GM12874 (cell line): ENCODE data around the gene RHOV.
A peak's percentile ranks its signal among the peaks of the same experiment; 100 is the strongest.

Experiments used
- CTCF ChIP-seq: IDR thresholded peaks from 2 replicates; pipeline ENCODE4 v1.5.1; 2011; ENCODE audit warnings: low read depth, mild to moderate bottlenecking, control low read depth, low read length, moderate library complexity; ENCODE audit not compliant: insufficient read depth

RHOV gene

GRCh38 chr15:40873694-40874561 lies at the start of gene RHOV:
Gene RHOV (minus strand): TSS chr15:40874234. CDS start chr15:40874139, 95 bp downstream.
- peak; percentile 68 for TF ChIP-seq CTCF

GRCh38 chr15:40923551-40923950 lies 49.5 kb upstream of the RHOV start:
- TF ChIP-seq CTCF: no peak

GRCh38 chr15:40922608-40923005 lies 48.6 kb upstream of the RHOV start:
- TF ChIP-seq CTCF: no peak

GRCh38 chr15:40921949-40922607 lies 48.0 kb upstream of the RHOV start:
- TF ChIP-seq CTCF: no peak

- TF ChIP-seq CTCF: no peak
These were observed 44.9 kb upstream of the RHOV start for GRCh38 chr15:40918799-40919392.

- no peak for TF ChIP-seq CTCF
These were observed 44.2 kb upstream of the RHOV start for GRCh38 chr15:40918146-40918798.

- no peak for TF ChIP-seq CTCF
These were observed 43.6 kb upstream of the RHOV start for GRCh38 chr15:40917585-40917984.
